PFSK-1 (cell line): ENCODE data around the gene FARS2.

Experiments
- FOXP2 ChIP-seq: optimal IDR thresholded peaks from 2 replicates; pipeline ENCODE3; 2011; ENCODE audit warnings: borderline replicate concordance, control low read depth, inconsistent platforms; ENCODE audit not compliant: insufficient read depth; ENCODE audit errors: extremely low read length, extremely low read depth
- POLR2AphosphoS5 ChIP-seq: IDR thresholded peaks from 2 replicates; pipeline ENCODE4 v1.6.1; 2012; ENCODE audit warnings: low read depth, mild to moderate bottlenecking, control low read depth, low read length, moderate library complexity
- SIN3A ChIP-seq: IDR thresholded peaks from 2 replicates; pipeline ENCODE4 v1.6.1; 2012; ENCODE audit warnings: mild to moderate bottlenecking, low read length, moderate library complexity, borderline replicate concordance; ENCODE audit not compliant: insufficient read depth
- TAF1 ChIP-seq: IDR thresholded peaks from 2 replicates; pipeline ENCODE4 v1.6.1; 2012; ENCODE audit warnings: low read length, control low read depth, borderline replicate concordance; ENCODE audit not compliant: insufficient read depth
- TF ChIP-seq, protein P1 (sequence below), 2 experiments: IDR thresholded peaks; 2 replicates each; pipeline versions ENCODE4 v1.6.1 to v1.8.0; 2011 to 2012; ENCODE audit warnings: low read depth in 2 of 2, low read length in 2 of 2, control low read depth in 1 of 2, inconsistent platforms in 1 of 2, mild to moderate bottlenecking in 1 of 2, moderate library complexity in 1 of 2; ENCODE audit not compliant: insufficient read depth in 1 of 2

Gene FARS2

DNA sequence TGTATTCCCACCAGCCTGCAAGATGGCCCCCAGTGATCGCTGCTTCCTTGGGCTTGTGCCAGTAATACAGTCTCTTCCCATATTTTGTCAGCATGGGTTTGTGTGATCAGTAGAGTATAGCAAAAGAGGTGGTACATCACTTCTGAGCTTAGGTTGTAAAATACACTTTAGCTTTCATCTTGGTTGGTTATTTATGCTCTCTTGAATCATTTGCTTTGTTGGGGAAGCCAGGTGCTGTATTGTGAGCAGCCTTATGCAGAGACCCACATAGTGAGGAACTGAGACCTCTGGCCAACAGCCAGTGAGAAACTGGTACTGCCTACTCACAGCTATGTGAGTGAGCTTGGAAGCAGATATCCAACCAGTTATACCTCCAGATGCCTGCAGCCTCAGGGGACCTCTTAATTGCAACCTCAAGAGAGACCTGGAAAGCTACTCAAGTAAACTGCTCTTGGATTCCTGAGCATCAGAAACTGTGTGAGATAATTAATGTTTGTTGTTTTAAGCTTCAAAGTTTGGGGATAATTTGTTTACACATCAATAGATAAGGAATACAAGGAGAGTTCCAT is 229.3 kb downstream of the FARS2 start:
- no peak for TF ChIP-seq POLR2AphosphoS5
- no peak for TF ChIP-seq SIN3A
- no peak for TF ChIP-seq TAF1
- TF ChIP-seq, protein P1, sequence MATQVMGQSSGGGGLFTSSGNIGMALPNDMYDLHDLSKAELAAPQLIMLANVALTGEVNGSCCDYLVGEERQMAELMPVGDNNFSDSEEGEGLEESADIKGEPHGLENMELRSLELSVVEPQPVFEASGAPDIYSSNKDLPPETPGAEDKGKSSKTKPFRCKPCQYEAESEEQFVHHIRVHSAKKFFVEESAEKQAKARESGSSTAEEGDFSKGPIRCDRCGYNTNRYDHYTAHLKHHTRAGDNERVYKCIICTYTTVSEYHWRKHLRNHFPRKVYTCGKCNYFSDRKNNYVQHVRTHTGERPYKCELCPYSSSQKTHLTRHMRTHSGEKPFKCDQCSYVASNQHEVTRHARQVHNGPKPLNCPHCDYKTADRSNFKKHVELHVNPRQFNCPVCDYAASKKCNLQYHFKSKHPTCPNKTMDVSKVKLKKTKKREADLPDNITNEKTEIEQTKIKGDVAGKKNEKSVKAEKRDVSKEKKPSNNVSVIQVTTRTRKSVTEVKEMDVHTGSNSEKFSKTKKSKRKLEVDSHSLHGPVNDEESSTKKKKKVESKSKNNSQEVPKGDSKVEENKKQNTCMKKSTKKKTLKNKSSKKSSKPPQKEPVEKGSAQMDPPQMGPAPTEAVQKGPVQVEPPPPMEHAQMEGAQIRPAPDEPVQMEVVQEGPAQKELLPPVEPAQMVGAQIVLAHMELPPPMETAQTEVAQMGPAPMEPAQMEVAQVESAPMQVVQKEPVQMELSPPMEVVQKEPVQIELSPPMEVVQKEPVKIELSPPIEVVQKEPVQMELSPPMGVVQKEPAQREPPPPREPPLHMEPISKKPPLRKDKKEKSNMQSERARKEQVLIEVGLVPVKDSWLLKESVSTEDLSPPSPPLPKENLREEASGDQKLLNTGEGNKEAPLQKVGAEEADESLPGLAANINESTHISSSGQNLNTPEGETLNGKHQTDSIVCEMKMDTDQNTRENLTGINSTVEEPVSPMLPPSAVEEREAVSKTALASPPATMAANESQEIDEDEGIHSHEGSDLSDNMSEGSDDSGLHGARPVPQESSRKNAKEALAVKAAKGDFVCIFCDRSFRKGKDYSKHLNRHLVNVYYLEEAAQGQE (IDR thresholded peaks at IDR 0.05; ENCODE audit: insufficient read depth in 1 of 2, low read depth in 2 of 2, low read length in 2 of 2), result no peak
- no peak for TF ChIP-seq FOXP2

DNA sequence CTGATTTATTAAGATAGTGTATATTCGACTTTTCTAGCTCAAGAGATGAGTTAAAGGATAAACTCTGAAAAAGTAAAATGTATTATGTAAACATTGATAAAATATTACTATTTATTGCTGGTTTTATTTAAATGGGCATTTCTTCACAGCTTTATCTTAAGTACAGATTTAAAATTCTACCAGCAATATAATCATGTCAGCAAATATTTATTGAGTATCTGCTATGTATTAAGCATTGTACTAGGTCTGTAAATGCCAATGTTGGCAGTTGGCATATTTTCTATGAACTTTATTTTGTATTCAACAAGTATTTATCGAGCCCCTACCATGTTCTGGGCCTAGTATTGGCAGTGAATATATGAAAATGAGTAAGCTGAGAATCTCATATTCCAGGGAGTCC is 231.0 kb downstream of the FARS2 start:
- TF ChIP-seq SIN3A, result no peak
- TF ChIP-seq FOXP2, result no peak
- TF ChIP-seq, protein P1 (IDR thresholded peaks at IDR 0.05; ENCODE audit: insufficient read depth in 1 of 2, low read depth in 2 of 2, low read length in 2 of 2), result no peak
- TF ChIP-seq TAF1, result no peak

DNA sequence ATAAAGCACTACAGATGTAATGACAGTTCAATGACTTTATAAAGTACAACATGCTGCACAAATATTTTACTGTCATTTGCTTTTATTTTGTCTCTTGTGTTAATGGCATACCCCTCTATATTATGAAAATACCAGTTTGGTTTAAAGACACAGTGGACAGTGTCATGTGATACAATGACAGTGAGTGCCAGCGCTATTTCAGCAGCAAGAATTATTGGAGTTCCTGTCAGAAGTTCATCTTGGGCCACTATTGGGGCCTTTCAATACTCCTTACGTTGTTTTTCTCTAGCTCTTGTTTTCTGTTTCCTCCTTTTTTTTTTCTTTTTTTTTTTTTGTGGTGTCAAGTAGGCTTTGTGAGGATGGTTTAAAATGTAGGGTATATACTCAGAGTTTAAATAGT is 232.5 kb downstream of the FARS2 start:
- TF ChIP-seq, protein P1 (IDR thresholded peaks at IDR 0.05; ENCODE audit: insufficient read depth in 1 of 2, low read depth in 2 of 2, low read length in 2 of 2), result no peak
- TF ChIP-seq POLR2AphosphoS5 (no peak), TAF1 (no peak), SIN3A (no peak), FOXP2 (no peak)

DNA sequence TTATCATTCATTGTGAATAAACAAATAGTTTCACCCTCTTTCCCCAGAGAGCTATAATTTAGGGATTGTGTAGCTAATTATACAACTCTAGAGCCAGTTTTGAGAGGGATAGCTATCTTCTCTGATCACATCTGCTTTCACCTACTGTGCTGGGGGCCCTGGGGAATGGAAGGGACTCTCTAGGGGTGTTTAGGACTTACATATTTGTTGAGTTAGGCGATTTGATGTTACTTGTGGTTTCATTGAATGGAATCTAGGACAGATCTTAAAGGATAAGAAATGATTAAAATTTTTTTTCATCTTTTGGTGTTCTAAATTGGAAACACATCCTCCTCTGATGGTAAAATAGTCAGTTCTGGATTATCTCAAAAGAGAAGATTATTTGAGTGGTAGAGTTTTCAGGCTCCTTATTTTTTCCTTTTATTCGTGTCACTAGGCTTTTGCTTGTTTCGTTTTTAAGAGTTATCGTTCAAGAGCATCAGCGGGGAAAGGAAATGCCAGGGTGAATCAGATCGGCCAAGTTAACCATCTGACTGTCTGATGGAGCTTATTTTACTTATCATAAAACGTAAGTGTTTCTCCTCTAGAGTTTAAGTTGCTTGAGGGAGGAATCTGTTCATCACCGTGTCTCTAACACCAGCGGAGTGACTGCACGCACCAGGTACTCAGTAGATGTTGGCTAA is 236.7 kb downstream of the FARS2 start:
- TF ChIP-seq, protein P1 (IDR thresholded peaks at IDR 0.05; ENCODE audit: insufficient read depth in 1 of 2, low read depth in 2 of 2, low read length in 2 of 2), result no peak
- no peak for TF ChIP-seq FOXP2
- TF ChIP-seq TAF1, result no peak
- no peak for TF ChIP-seq POLR2AphosphoS5
- no peak for TF ChIP-seq SIN3A

DNA sequence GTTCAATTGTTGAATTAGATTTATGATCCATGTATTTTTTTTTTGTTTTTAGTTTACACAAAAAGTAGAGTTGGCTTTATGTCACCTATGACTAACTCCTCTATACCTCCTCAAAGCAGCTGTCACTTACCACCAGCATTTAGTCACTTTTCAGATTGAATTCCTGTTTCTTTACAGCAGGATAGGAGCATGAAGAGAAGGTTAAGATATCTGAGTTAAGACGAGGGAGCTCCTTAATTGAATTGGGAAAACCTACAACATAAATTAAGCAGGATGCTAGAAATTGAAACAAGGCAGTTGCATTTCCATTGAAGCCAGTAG is 237.2 kb downstream of the FARS2 start:
- TF ChIP-seq SIN3A, result no peak
- no peak for TF ChIP-seq FOXP2
- TF ChIP-seq POLR2AphosphoS5, result no peak
- TF ChIP-seq, protein P1 (IDR thresholded peaks at IDR 0.05; ENCODE audit: insufficient read depth in 1 of 2, low read depth in 2 of 2, low read length in 2 of 2), result no peak
- no peak for TF ChIP-seq TAF1
